Thyroid gland (tissue), 4 donors: ENCODE measurements around the gene EZR.

Source experiments
- CTCF ChIP-seq, 6 experiments: fragments of 200-600 bp in 3 of 6; fragments of 450-650 bp in 3 of 6; sonication (generic) in 3 of 6; IDR thresholded peaks; one replicate each; pipeline ENCODE4 v1.5.1; 2016 to 2019; ENCODE audit warnings: antibody characterized with exemption in 6 of 6, mild to moderate bottlenecking in 2 of 6, inconsistent platforms in 1 of 6, moderate library complexity in 1 of 6
- POLR2A ChIP-seq, 2 donors: fragments of 450-650 bp; IDR thresholded peaks; one replicate each; pipeline ENCODE4 v1.6.1; 2017; ENCODE audit warnings: antibody characterized with exemption in 2 of 2, mild to moderate bottlenecking in 2 of 2, moderate library complexity in 1 of 2

GRCh38 chr6:158729906-158730540 lies 89.1 kb downstream of the EZR start:
- TF ChIP-seq CTCF (IDR thresholded peaks at IDR 0.05), result no peak
- no peak for TF ChIP-seq POLR2A (IDR thresholded peaks at IDR 0.05)
